GM06990 (cell line): ENCODE measurements around the gene KCNIP4.

ENCODE experiments used
- DNase-seq: peaks from one replicate; pipeline ENCODE4 v3.0.0-alpha.2; 2011; ENCODE audit not compliant: insufficient read length; ENCODE audit errors: extremely low read depth
- H3K27me3 ChIP-seq: replicated peaks from 2 replicates; pipeline ENCODE4 v1.6.0; 2011; ENCODE audit warnings: low read length; ENCODE audit not compliant: control insufficient read depth, insufficient read depth
- H3K36me3 ChIP-seq: 2 replicates; pipeline ENCODE4 v1.5.1; 2011; ENCODE audit warnings: low read length; ENCODE audit not compliant: control insufficient read depth, insufficient read depth
- H3K4me3 ChIP-seq: replicated peaks from 2 replicates; pipeline ENCODE4 v1.5.1; 2011; ENCODE audit warnings: low read depth, mild to moderate bottlenecking, control low read depth, low read length
- TF ChIP-seq, protein P1 (sequence below): IDR thresholded peaks from 2 replicates; pipeline ENCODE4 v1.5.1; 2011; ENCODE audit warnings: low read length, control low read depth, mild to moderate bottlenecking, inconsistent platforms; ENCODE audit not compliant: insufficient read depth, poor library complexity, severe bottlenecking

The KCNIP4 gene

DNA sequence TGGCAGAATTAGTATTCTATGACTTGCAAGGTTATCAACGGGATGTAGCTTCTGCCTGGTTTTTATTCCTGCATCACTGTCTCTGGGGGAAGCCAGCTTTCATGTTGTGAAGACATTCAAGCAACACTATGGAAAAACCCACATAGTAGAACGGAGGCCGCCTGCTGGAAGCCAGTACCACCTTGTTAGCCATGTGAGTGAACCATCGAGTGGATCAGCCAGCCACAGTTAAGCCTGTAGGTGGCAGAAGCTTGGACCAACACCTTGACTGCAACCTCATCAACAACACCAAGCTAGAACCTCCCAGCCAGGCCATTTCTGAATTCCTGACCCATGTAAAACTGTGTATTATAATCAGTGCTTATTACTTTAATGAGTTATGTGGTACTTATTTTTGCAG is 538.2 kb downstream of the KCNIP4 start:
- TF ChIP-seq, protein P1, sequence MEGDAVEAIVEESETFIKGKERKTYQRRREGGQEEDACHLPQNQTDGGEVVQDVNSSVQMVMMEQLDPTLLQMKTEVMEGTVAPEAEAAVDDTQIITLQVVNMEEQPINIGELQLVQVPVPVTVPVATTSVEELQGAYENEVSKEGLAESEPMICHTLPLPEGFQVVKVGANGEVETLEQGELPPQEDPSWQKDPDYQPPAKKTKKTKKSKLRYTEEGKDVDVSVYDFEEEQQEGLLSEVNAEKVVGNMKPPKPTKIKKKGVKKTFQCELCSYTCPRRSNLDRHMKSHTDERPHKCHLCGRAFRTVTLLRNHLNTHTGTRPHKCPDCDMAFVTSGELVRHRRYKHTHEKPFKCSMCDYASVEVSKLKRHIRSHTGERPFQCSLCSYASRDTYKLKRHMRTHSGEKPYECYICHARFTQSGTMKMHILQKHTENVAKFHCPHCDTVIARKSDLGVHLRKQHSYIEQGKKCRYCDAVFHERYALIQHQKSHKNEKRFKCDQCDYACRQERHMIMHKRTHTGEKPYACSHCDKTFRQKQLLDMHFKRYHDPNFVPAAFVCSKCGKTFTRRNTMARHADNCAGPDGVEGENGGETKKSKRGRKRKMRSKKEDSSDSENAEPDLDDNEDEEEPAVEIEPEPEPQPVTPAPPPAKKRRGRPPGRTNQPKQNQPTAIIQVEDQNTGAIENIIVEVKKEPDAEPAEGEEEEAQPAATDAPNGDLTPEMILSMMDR = no peak
- H3K36me3 ChIP-seq = no peaks in the 10 kb centered on the region
- H3K4me3 ChIP-seq = no peak overlapping the region
- no peak for DNase-seq
- H3K27me3 ChIP-seq = no peaks in the 10 kb centered on the region

DNA sequence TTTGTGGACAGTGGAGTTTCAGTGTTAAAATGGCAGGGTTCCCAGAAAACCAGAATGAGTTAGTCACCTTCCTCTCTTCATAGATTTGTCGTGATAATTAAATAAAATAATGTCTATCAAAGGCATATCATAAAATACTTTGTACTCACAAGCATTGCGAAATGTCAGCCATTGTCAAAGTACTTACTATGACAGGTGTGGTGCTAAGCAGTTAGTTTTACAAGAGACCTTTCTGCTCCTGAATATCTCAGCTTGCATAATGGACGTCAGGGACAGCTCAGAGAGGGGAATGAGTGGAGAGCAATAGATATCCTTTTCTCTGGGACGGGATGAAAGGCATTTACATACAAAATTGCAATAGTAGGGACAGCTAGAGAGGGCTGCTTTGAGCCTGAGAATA is 560.9 kb downstream of the KCNIP4 start:
- no peaks in the 10 kb centered on the region for H3K27me3 ChIP-seq
- no peak overlapping the region for H3K4me3 ChIP-seq
- TF ChIP-seq, protein P1 = no peak
- no peaks in the 10 kb centered on the region for H3K36me3 ChIP-seq
- DNase-seq = no peak

DNA sequence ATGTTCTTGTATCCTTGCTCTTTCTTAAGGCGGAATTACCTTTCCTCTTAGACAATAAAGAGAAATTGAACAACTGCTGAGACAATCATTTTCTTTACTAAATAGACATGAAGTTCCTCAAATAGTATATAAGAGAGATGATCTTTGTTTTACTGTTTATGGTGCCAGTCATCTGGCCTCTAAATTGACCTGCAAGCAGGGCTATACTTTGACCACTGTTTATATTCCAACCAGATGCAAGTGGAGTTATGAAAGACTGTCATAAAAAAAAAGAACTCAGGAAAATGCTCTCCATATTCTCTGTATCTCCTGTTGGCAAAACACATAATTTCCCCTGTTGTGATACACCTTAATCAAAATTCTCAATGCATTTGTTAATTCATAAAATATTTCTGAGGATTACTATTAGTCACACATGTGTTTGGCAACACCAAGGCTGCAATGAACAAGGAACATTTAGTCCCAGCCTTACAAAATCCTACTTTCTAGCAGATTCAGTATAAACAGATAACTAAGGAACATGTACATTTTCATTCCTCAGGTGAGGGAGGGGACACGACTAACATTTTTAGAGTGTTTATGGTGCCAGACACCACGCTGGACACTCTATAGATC is 562.3 kb downstream of the KCNIP4 start:
- DNase-seq = no peak
- Histone ChIP-seq H3K36me3 (no peaks in the 10 kb centered on the region), H3K27me3 (no peaks in the 10 kb centered on the region), H3K4me3 (no peak overlapping the region)
- TF ChIP-seq, protein P1 = no peak

DNA sequence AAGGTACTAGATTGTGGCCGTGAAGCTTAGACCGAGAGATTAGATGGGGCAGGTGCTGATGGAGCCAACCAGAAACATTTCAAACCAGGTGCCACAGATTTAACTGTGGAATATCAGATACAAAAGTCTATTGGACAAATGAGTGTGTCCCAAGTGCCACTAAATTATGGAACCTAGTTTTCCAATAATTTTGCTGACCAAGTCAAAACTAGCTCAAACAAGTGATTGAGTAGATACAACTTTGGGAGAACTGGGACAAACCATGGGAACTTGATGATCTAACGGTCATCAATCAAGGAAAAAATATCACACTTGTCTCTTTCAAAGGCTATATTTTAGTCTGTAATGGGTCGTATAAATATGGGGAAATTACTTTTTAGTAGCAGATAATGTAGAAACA is 562.9 kb downstream of the KCNIP4 start:
- Histone ChIP-seq H3K36me3 (no peaks in the 10 kb centered on the region), H3K4me3 (no peak overlapping the region)

DNA sequence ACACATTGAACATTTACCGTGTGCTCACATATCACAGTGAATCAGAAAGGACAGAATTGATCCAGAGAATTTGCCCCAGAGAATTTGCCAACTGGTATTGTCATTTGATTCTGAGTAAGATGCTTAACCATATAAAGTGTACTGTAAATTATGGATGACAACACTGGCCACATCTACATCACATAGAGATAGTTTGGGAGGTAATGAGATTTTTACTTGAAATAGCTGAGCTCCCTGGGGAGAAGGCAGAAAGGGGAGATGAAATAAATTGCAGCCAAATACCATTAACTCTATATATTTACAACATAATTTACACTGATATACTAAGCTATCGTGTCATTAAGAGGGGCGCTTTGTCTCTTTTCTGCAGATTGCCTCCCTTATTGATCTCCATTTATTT is 564.0 kb downstream of the KCNIP4 start:
- TF ChIP-seq, protein P1 = no peak
- Histone ChIP-seq H3K4me3 (no peak overlapping the region), H3K36me3 (no peaks in the 10 kb centered on the region), H3K27me3 (no peaks in the 10 kb centered on the region)
- DNase-seq = no peak

More for the DNA sequence above, 562.9 kb downstream of the KCNIP4 start:
- H3K27me3 ChIP-seq = no peaks in the 10 kb centered on the region
- DNase-seq = no peak
- TF ChIP-seq, protein P1 = no peak

DNA sequence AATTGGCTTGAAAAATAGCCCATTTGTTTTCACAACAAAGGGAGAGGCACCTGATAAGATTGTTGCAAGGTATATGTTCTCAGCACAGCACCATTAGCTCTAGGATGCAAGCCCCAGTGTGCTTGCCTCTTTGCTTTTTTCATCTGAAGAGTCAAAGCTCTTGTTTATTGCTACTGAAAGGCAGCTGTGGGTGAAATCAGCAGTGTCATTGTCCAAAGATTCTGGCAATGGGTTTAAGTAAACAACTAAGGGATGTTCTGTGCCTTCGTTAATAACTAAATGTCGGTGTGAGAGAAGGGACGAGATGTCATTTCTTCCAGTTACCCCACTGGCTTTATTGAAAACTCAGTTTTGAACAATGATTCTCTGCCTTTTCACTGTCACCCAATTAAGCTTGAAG is 567.7 kb downstream of the KCNIP4 start:
- DNase-seq = no peak
- TF ChIP-seq, protein P1 = no peak

More for the DNA sequence above, 567.7 kb downstream of the KCNIP4 start:
- Histone ChIP-seq H3K4me3 (no peak overlapping the region), H3K27me3 (no peaks in the 10 kb centered on the region), H3K36me3 (no peaks in the 10 kb centered on the region)
